Lower lobe of right lung (tissue), 2 donors: Measurements from ENCODE around the gene FNBP1. TPM values are rescaled to one million over a fixed set of nuclear protein-coding genes. Genes with fewer than 3 reads are reported as not detected.
"Not testable (repeated sequence)": the region's sequence is repeated elsewhere in the genome, so short reads cannot be mapped to it uniquely, and the experiment has no call there.

Experiments
- ATAC-seq, 2 donors: fragments of 200-7000 bp; cut with Tn5 transposase; one replicate each; pipeline ENCODE4 v1.9.1; 2020 to 2022; ENCODE audit warnings: mild to moderate bottlenecking in 2 of 2, moderate library complexity in 2 of 2
- DNase-seq: peaks from one replicate; pipeline ENCODE4 v3.0.0-alpha.2; 2020
- H3K27ac ChIP-seq: fragments of 200-600 bp; one replicate; pipeline ENCODE4 v1.8.0; 2022
- H3K27me3 ChIP-seq: fragments of 200-600 bp; one replicate; pipeline ENCODE4 v1.8.0; 2022; ENCODE audit warnings: low read depth
- H3K36me3 ChIP-seq: fragments of 200-600 bp; one replicate; pipeline ENCODE4 v1.8.0; 2022; ENCODE audit warnings: mild to moderate bottlenecking
- H3K4me1 ChIP-seq: fragments of 200-600 bp; one replicate; pipeline ENCODE4 v1.8.0; 2022
- H3K4me3 ChIP-seq: fragments of 200-600 bp; one replicate; pipeline ENCODE4 v1.8.0; 2022; ENCODE audit warnings: mild to moderate bottlenecking
- H3K9me3 ChIP-seq: fragments of 200-600 bp; one replicate; pipeline ENCODE4 v1.8.0; 2022
- intact Hi-C: fragments of 100-400 bp; cut with DNase I; formaldehyde crosslinking; loops from one replicate; pipeline ENCODE4 v1.11.0; 2022
- total RNA-seq: library from RNA; stranded (reverse); fragmentation: NEBNext Ultra II Directional; extraction: Animal tissue kit (Norgen Biotek cat#: 25700); gene quantifications from one replicate; pipeline ENCODE4 v1.2.1, GENCODE V29; 2021
- TF ChIP-seq, protein P1 (sequence below): fragments of 200-600 bp; IDR thresholded peaks from one replicate; pipeline ENCODE4 v1.8.0; 2022; ENCODE audit warnings: antibody characterized with exemption, mild to moderate bottlenecking
- donor health status: DM: no; HTN: yes; CAD: no; lungs with severe emphysema.

FNBP1 gene
- total RNA-seq, 1 donor from 2014 or later: 61.1 TPM

- TF ChIP-seq, protein P1, sequence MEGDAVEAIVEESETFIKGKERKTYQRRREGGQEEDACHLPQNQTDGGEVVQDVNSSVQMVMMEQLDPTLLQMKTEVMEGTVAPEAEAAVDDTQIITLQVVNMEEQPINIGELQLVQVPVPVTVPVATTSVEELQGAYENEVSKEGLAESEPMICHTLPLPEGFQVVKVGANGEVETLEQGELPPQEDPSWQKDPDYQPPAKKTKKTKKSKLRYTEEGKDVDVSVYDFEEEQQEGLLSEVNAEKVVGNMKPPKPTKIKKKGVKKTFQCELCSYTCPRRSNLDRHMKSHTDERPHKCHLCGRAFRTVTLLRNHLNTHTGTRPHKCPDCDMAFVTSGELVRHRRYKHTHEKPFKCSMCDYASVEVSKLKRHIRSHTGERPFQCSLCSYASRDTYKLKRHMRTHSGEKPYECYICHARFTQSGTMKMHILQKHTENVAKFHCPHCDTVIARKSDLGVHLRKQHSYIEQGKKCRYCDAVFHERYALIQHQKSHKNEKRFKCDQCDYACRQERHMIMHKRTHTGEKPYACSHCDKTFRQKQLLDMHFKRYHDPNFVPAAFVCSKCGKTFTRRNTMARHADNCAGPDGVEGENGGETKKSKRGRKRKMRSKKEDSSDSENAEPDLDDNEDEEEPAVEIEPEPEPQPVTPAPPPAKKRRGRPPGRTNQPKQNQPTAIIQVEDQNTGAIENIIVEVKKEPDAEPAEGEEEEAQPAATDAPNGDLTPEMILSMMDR: no peak
- H3K27me3 ChIP-seq: no peaks in the 10 kb centered on the region
- no peaks in the 10 kb centered on the region for H3K36me3 ChIP-seq
- H3K9me3 ChIP-seq: no peaks in the 10 kb centered on the region
- peaks cover 9% of the 10 kb centered on the region for H3K4me1 ChIP-seq
- DNase-seq: no peak
- H3K27ac ChIP-seq: no peak overlapping the region
- intact Hi-C loops: no loop called here
- no peak overlapping the region for H3K4me3 ChIP-seq
- ATAC-seq: no peak
Measured at GRCh38 chr9:130008538-130008937, 34.5 kb downstream of the FNBP1 start.

- DNase-seq, H3K36me3 ChIP-seq, H3K4me1 ChIP-seq, H3K9me3 ChIP-seq, H3K27me3 ChIP-seq, H3K4me3 ChIP-seq, H3K27ac ChIP-seq, intact Hi-C loops, ATAC-seq: not testable (repeated sequence)
Measured at GRCh38 chr9:130006952-130007351, 36.0 kb downstream of the FNBP1 start.

GRCh38 chr9:130003943-130004552 lies 38.9 kb downstream of the FNBP1 start:
- intact Hi-C loops: no loop called here
- H3K36me3 ChIP-seq: no peaks in the 10 kb centered on the region
- H3K27me3 ChIP-seq: no peaks in the 10 kb centered on the region
- no peak overlapping the region for H3K4me3 ChIP-seq
- TF ChIP-seq, protein P1: no peak
- no peak overlapping the region for H3K27ac ChIP-seq
- H3K9me3 ChIP-seq: no peaks in the 10 kb centered on the region
- DNase-seq: no peak
- no peak for ATAC-seq
- peaks cover 13% of the 10 kb centered on the region for H3K4me1 ChIP-seq

DNA sequence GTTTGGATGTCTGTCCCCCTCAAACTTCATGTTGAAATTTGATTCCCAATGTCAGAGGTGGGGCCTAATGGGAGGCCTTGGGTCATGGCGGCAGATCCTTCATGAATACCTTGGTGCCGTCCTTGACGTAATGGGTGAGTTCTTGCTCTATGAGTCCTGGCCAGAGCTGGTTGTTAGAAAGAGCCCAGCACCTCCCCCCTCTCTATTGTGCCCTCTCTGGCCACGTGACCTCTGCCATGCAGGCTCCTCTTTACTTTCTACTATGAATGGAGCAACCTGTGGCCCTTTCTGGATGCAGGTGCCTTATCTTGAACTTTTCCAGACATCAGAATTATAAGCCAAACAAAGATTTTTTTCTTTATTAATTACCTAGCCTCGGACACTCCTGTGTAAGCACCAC lies 40.7 kb downstream of the FNBP1 start:
- DNase-seq (no peak), ATAC-seq (no peak)
- intact Hi-C loops: no loop called here
- Histone ChIP-seq H3K36me3 (no peaks in the 10 kb centered on the region), H3K27ac (no peak overlapping the region), H3K4me1 (peaks cover 21% of the 10 kb centered on the region), H3K9me3 (no peaks in the 10 kb centered on the region), H3K4me3 (no peak overlapping the region), H3K27me3 (no peaks in the 10 kb centered on the region)
- TF ChIP-seq, protein P1: no peak

DNA sequence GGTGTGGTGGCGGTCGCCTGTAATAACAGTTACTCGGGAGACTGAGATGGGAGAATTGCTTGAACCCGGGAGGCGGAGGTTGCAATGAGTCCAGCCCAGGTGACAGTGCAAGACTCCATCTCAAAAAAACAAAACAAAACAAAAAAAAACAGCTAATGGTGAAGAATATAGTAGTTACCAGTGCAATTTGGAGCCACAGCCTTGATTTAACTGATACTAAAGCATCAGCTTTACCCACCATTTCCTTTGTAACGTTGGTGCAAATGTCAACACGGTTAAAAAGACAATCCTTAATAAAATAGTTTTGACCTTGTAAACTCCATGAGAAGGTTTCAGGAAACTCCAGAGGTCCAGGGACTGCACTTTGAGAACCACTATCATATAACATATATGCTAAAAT lies 41.8 kb downstream of the FNBP1 start:
- Histone ChIP-seq H3K9me3 (no peaks in the 10 kb centered on the region), H3K4me3 (no peak overlapping the region), H3K36me3 (no peaks in the 10 kb centered on the region), H3K4me1 (peaks cover 26% of the 10 kb centered on the region), H3K27ac (no peak overlapping the region), H3K27me3 (no peaks in the 10 kb centered on the region)
- TF ChIP-seq, protein P1: no peak
- ATAC-seq (no peak), DNase-seq (no peak)
- intact Hi-C loops: no loop called here

DNA sequence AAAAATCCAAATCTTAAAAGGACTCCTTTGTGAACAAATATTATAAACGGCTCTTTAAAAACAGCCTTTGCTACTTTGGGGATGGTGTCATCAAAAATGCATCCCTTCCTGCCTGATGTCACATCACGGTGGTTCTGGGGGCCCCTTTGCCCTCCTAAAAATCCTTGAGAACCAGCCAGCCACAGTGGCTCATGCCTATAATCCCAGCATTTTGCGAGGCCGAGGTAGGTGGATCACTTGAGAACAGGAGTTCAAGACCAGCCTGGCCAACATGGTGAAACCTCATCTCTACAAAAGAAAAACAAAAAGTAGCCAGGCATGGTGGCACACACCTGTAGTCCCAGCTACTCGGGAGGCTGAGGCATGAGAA lies 43.9 kb downstream of the FNBP1 start:
- ATAC-seq (no peak), DNase-seq (no peak)
- Histone ChIP-seq H3K27me3 (no peaks in the 10 kb centered on the region), H3K9me3 (no peaks in the 10 kb centered on the region), H3K36me3 (no peaks in the 10 kb centered on the region), H3K27ac (no peak overlapping the region), H3K4me3 (no peak overlapping the region), H3K4me1 (peaks cover 46% of the 10 kb centered on the region)
- intact Hi-C loops: no loop called here
- TF ChIP-seq, protein P1: no peak
